DMS 273 treated with DMSO at 0.1 percent for 48 hours (cell line): ENCODE data around the gene ANKRD44.

Source experiments
- DNase-seq: peaks from one replicate; lab custom pipeline; 2025; lab: John Stamatoyannopoulos, UW

ANKRD44 gene

DNA sequence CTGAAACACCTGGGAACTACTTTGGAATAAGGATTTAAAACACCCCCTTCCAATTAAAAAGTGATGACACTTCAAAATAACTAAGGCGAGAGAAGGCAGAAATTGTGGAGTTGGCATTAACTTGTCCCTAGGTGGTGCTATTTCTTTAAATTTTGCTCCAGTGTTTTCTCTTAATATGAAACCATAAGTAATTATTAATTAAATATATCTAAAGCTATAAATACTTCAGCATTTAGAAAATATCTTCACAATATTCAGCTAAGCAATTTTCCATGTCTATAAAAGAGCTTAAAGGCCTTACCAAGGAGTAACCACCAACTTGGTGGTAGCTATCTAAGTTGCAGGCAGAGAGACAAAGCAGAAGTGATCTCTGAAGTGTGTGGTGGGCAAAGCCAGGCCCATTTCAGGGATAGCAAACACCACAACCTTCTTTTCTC, 197.3 kb downstream of the ANKRD44 start:
- peak; percentile 11 for DNase-seq

DNA sequence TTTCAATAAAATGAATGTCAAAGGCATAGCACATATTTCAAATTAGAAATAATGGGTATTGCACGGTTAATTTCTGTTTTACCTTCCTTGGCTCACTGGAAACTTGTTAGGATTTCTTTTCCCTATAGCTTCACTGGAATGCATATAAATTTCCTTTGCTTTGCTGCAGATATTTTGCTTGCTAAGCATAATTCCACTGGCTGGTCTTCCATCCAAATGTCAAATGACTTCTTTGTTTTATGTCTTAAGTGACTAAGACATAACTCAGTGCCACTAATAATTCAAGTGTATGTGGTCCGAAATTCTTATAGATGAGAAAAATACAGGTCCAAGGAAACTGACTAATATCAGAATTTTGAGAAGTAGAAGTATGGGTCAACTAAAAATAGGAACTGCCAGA, 201.3 kb downstream of the ANKRD44 start:
- no peak for DNase-seq

DNA sequence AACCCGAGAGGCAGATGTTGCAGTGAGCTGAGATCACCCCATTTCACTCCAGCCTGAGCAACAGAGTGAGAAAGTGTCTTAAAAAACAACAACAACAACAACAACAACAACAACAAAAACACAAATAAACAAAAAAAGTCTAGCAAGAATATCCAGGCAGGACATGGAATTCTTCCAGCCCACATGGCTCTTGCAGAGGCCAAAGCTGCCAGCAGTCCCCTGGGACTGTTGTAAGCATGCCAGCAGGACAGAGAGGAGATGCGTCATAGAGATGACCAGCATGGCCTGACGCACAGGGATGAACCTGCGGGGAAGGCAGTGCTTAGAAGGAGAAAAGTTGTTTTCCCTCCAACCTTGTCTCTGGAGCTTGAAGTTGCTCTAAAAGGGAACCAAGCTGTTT, 201.8 kb downstream of the ANKRD44 start:
- DNase-seq, result no peak

DNA sequence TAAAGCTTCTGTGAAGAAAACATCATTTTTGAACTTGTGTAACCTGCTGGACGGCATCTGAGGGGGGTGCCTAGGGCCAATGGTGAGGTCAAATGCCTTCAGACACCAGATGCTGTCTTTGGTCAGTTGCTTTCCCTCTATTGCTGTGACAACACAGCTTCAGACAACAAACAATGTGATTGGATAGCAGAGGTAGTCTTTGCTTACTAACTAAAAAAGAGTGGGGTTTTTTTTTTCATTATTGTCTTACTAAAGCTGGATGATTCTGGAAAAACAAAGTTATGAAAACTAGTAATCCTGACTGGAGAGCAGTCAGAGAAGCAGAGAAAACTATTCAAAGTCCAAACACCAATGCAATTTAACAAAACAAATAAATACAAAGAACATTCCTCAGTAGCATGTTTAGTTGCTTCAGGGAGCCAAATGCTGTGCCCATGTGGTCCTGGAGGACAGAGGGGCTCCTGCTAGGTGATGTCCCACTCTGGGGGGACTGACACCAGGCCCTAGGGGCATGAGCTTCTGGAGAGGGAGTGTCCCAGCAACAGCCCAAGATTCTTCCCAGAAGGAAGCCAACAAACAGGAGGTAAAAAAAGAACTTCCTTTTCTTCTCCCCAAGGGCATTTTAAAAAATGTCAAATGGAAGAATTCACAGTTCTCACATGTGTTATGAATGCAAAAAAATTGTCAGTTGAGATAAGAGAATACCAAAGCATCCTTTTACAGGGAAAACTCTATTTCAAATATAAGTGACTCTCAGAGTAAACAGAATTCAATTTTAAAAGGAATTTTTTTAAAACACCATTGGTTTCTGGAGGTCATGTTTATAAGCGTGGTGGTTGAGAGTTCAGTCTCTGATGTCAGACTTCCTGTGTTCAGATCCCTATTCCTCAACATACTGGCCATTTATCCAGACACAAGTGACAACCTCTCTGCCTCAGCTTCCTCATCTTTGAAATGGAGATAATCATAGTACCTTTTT, 203.0 kb downstream of the ANKRD44 start:
- no peak for DNase-seq

DNA sequence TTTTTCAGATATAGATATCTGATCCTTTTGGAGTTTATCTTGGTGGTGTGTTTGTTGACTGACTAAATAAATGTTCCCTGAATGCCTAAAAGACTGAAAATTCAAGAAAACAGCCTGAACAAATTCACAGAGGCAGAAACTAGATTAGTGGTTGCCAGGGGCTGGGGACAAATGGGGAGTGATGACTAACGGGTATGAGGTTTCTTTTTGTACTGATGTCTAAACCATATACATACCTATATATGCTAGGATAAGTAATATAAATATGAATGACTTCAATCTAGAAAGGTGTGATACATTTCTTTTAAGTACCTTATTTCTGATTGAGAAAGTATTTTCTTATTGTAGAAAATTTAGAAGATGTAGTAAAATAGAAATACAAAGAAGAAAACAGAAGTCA, 207.2 kb downstream of the ANKRD44 start:
- DNase-seq, result no peak

DNA sequence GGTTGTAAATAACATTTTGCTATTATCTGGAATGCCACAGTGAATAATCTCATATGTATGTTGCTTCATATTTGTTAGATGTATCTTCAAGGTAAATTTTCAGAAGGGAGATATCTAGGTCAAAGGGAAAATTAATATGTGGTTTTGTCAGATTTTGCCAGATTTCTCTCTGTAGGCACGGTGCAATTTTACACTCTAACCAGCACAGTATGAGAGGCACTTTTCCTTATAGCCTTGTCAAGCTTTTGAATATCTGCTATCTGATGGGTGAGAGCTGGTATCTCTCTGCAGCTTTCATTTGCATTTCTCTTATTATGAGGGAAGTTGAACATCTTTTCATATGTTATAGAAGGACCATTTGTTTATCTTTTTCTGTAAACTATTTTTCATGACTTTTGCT, 208.3 kb downstream of the ANKRD44 start:
- no peak for DNase-seq

DNA sequence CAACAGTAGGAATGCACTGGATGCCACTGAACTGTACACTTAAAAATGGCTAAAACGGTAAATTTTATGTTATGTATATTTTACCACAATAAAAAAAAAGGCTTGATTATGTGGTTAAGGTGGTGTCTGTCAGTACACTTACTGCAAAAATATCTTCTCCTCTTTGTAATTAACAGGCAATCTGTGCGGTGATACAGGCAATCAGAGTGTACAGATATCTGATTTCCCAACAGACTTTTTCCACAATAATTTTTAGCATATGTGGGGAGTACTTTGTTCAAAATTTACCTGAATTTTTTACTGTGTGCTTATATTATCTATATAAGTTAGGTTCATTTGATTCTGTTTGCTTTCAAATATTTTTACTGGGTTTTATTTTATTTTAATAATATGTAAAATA, 209.1 kb downstream of the ANKRD44 start:
- no peak for DNase-seq

DNA sequence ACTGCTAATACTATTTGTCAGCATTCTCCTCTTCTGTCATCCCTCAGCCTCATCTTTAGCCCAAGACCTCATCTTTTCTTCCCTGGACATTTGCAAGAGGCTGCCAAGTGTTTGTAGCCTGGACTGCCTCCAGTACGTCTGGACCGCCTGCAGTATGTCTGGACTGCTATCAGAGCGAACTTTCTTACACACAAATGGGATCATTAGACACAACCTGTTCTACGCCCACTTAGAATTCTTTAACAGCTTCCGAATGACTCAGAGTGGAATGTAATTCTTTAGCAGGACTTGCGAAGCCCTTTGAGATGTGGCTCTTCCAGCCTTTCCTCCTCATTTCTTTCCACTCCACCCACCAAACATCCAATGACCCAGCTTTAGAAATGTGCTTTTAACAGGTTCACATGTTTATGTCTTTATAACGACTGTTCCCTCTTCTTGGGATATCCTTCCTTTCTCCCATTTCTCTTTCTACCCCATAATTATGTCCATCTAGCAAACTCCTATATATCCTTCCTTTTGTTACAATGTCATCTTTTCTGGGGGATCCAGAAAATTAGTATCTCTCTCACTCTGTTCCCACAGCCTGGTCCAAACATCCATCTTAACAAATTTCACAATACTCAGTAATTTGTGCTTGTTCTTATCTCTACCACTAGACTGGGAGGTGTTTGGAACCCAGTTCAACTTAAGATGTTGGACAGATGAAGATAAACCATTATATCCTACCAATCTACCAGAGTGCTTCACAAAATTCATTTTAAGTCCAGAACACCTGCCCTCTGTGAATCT, 212.8 kb downstream of the ANKRD44 start:
- DNase-seq, result no peak

DNA sequence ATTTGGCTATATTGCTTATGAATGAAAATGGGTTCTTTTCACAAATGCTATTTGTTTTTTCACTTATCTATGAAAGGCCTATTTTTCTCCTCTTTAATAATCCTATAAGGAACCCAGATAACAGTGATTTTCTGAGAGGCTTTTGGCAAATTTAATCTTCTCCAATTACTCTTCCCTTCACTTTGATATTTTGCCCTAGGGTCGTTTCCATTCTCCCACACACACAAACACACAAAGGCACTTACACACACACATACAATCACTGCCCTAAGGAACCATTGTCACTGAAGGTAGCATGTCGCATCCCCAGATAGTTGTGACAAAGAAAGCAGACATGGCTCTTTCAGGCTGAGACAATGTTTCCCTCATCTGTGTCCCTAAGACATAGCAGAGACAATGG, 213.9 kb downstream of the ANKRD44 start:
- no peak for DNase-seq

DNA sequence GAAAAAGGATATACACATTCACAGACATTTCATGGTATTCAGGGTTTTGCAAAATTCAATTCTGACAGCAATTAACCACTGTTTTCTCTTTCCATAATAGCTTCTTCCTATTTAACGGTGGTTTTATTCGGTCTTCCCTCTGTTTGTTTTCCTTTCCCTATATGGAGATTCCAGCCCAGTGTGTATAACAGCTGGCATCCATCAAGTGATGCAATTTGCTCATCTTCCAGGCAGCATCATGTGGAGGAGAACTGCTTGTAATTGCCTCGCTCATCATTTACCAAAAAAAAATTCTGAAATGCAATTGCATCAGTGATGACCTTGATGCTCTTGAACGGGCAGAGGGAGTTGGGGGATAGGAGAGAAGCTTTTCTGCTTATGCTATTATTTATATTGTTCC, 218.1 kb downstream of the ANKRD44 start:
- no peak for DNase-seq

DNA sequence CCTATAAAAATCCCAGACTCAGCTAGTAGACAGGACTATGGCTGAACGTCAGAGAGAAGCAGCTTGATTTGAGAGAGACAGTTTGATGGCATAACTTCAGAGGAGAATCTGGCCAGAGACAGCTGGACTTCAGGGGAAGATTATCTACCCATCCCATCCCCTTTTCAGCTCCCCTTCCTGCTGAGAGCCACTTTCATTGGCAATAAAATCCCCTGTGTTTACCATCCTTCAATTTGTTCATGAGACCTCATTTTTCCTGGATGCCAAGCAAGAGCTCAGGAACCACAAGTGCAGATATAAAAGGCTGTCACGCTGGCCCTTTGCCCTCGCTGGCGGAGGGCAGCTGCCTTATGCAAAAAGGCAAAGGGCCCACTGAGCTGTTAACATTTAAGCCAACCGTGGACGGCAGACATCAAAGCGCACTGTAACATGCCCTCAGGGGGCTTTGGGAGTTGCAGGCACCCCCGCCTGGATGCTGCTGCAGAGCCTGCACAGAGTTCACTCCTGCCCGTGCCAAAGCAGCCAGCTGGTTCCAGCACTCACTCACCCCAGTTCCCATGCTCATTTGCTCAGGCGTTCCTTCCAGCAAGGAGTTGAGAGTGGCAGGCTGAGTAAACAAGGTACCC, 219.7 kb downstream of the ANKRD44 start:
- no peak for DNase-seq

DNA sequence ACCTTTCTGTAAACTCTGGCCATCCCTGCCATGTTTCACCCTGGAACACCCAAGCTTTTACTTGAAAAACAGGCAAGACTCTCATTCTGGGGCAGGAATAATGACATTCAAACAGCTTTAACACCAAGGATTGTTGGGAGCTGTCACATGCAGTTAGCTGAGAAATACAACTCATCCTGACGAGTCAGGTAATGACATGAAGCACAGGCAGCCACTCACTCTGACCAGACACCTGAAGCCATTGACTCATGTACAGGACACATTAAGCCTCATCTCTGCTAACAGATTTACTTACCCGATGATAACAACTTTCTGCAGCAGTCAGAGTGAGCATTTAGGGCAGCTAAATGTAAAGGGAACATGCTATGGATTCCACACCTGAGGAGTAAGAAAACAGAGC, 220.9 kb downstream of the ANKRD44 start:
- no peak for DNase-seq

DNA sequence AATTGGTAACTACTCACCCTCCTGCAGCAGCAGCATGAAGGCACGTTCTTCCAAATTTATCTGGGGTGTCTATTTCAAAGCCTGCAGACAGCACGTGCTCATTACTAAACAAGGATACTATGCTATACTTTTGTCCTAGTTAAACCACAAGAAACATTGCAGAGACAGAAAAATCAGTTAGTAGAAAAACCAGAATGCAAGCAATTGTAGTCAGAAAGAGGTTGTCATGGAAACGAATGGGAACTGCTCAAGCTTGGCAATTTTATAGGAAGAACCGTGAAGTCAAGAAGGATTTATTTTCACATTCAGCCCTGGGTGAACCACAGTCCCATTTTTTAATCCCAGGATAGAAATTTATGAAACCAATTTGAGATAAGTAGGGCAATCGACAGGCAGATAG, 221.9 kb downstream of the ANKRD44 start:
- DNase-seq, result no peak

DNA sequence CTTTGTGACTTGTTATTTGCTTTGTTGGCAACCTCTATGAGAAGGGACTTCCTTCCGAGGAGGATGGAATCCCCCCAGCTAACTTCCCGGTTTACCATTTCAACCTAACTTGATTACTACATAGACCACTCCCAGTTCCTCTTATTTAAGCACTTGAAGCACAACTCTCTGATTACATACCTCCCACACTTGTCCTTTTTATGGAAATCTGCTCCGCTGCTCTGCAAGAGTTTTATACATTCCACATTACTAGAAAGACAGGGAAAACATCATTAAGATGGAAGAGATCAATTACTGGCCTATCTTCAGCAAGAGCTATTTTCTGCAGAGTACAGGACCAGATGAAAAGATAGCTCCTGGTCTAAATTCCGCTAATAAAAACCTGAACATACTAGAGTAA, 224.1 kb downstream of the ANKRD44 start:
- DNase-seq, result no peak

DNA sequence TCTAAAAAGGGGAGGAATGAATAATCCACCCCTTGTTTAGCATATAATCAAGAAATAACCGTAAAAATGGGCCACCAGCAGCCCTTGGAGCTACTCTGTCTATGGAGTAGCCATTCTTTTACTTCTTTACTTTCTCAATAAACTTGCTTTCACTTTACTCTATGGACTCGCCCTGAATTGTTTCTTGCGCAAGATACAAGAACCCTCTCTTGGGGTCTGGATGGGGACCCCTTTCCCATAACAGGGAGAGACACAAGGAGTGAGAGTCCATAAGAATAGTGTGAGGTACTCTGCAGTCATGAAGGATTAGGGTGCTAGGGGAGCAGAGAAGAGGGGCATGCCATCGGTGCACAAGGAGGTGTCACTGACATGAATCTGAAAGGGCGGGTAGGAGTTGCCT, 224.9 kb downstream of the ANKRD44 start:
- no peak for DNase-seq

DNA sequence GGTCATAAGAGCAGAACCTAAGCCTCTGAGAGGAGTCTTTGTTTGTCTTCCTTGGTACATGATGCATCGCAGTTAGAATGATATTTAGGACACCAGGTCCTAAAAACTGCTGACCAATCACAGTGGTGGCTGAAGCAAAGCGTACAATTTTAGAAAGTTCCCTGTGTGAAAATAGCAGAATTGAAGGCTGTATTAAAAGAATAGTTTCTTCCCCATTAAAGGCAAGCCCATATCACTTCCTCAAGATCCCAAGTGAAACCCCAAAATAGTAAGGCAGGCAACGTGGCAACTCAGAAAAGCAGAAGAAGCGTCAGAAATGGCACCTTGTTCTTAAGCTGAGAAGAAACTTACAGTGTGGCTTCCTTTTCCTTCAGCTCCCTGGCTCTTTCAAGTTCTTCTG, 229.3 kb downstream of the ANKRD44 start:
- DNase-seq, result no peak

DNA sequence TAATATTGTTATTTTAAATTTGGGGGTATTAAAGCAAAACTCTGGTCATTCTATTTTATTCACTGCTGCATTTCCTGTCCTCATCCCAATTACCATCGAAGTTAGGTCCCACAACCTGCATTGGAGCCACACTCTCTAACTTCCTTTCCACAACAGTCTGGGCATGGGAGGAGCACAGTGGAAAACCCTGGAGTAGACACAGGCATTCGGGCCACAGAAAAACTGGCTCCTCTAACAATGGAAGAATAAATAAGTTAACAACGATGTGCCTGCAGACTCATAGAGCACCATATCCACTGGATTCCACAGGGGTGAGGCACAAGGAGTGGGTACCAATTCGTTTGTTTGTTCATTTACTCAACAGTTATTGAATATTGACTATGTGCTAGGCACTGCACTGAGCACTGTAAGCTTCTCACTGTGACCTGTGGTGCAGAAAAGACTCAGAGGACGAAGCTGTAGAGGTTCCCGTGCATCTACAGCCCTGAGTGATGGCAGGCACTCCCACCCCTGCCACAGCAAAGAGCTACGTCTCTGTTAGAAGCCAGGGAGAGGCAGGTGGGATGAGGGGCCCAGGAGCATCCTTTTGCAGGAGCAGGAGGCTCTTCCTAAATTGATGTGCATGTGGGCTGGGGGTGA, 229.9 kb downstream of the ANKRD44 start:
- DNase-seq, result no peak

DNA sequence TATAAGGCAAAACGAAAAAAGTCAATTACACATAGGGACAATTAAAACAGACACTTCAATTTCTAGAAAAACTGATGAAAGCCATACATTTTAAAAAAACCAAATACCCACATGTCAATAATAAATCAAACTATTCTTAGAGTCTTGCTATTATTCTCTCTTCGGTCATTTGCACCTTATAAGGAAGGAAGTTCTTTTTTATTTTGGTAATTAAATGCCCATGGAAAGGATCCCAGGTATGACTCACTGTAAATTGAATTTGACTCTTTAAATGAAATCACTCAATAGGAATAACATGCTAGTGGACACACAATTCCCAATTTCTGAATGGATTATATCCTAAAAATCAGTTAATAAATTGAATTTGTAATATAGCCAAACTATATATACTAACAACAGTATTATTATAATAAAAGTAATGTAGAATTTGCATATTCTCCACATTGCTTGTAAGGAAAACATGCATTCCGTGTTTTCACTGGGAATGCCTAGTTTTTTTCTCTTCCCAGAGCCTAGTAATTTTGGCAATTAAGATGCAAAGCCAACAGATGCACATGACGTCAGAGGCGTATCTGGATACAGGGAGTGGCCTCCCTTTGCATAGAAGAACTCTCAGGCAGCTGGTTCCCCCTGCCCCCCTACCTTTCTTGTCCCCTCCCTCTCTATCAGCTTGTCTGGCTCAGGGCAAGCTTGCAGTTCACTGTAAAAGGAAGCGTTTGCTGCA, 230.6 kb downstream of the ANKRD44 start:
- DNase-seq, result peak; percentile 95

DNA sequence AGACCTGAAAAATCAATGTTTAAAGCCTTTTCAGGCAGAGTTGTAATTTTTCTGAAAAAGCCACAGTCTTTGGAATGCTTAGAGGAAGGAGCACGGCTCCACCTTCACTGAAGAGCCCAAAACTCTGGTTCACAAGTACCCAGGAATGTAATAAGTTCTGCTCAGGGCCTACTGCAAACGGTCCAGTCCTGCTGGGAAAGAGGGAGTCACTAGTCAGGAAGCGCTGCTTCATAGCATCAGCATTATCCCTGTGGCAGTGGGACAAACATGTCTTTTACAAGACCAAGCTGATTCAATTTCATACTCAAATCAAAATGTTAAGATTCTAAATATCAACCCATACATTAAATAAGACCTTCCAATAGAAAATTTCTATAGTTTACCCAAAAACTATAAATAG, 231.2 kb downstream of the ANKRD44 start:
- DNase-seq, result no peak

DNA sequence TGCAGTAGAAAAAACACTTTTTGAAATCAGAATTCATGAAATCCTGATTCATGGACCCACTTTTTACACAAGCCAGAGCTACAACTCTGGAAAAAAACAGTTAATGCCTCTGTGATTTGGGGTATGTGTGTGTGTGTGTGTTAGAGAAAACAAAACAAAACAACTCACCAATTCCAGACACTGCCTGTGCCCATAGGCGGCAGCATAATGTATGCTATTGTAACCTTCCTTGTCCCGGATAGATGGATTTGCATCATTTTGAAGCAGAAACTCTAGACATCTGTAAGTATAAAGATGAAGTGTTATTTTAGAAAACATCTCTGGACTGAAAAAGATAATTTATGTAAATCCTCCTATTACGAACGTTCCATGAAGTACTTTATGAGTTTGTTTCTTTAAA, 232.0 kb downstream of the ANKRD44 start:
- DNase-seq, result no peak

DNA sequence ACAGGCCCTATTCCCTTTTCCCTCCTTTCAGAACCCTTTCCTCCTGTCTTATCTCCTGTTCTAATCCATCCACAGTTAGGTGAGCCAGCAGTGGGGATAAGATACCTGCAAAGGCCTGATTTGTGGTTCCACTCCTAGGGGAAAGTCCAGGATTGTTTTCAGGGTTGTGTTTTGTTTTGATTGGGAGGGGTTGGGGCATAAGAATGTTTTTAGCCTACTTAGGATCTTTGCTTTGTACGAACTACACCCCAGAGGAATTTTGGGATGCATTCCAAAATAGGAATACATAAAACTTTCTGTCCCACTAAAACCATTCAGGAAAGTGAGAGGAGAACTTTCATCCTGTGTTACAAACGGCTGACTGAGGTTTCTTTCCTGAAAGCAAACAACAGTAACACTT, 233.2 kb downstream of the ANKRD44 start:
- DNase-seq, result no peak

DNA sequence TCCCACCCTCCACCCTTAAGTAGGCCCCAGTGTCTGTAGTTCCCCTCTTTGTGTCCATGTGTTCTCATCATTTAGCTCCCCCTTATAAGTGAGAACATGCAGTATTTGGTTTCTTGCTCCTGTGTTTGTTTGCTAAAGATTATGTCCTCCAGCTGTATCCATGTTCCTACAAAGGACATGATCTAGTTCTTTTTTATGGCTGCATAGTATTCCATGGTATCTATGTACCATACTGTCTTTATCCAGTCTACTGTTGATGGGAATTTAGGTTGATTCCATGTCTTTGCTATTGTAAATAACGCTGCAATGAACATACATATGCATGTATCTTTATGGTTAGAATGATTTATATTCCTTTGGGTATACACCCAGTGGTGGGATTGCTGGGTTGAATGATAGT, 233.9 kb downstream of the ANKRD44 start:
- no peak for DNase-seq
